WERI-Rb-1 (cell line): ENCODE data around the gene CATSPERB.

Experiments used
- DNase-seq: peaks from one replicate; pipeline ENCODE4 v3.0.0-alpha.2; 2020
- H3K27ac ChIP-seq: fragments of 250-450 bp; sonication (Bioruptor Pico); 2 replicates; pipeline ENCODE4 v1.5.1; 2020; ENCODE audit warnings: mild to moderate bottlenecking, moderate library complexity
- H3K27me3 ChIP-seq: fragments of 250-450 bp; sonication (Bioruptor Pico); 2 replicates; pipeline ENCODE4 v1.5.1; 2021; ENCODE audit warnings: mild to moderate bottlenecking, low read depth, moderate library complexity; ENCODE audit not compliant: insufficient read depth, severe bottlenecking
- H3K36me3 ChIP-seq: fragments of 250-450 bp; sonication (Bioruptor Pico); 2 replicates; pipeline ENCODE4 v1.5.1; 2020; ENCODE audit warnings: mild to moderate bottlenecking, moderate library complexity
- H3K4me3 ChIP-seq: 2 replicates; pipeline ENCODE4 v1.5.1; 2011; ENCODE audit warnings: low read depth, mild to moderate bottlenecking, control low read depth, low read length
- H3K9me3 ChIP-seq: fragments of 250-450 bp; sonication (Bioruptor Pico); 2 replicates; pipeline ENCODE4 v1.5.1; 2021; ENCODE audit warnings: mild to moderate bottlenecking, moderate library complexity; ENCODE audit not compliant: severe bottlenecking
- CTCF ChIP-seq: IDR thresholded peaks from 2 replicates; pipeline ENCODE4 v1.5.1; 2011; ENCODE audit warnings: low read depth, mild to moderate bottlenecking, control low read depth, inconsistent platforms, low read length

The CATSPERB gene

GRCh38 chr14:91755570-91756295, 23.8 kb upstream of the CATSPERB start:
- no peak overlapping the region for H3K27ac ChIP-seq
- no peak for DNase-seq
- no peaks in the 10 kb centered on the region for H3K9me3 ChIP-seq
- no peaks in the 10 kb centered on the region for H3K27me3 ChIP-seq
- H3K36me3 ChIP-seq, result no peaks in the 10 kb centered on the region
- TF ChIP-seq CTCF, result no peak
- no peak overlapping the region for H3K4me3 ChIP-seq

- Histone ChIP-seq H3K27ac (no peak overlapping the region), H3K4me3 (no peak overlapping the region), H3K27me3 (no peaks in the 10 kb centered on the region), H3K9me3 (no peaks in the 10 kb centered on the region), H3K36me3 (no peaks in the 10 kb centered on the region)
- TF ChIP-seq CTCF, result no peak
- no peak for DNase-seq
These were observed 22.9 kb upstream of the CATSPERB start for GRCh38 chr14:91754819-91755218.

GRCh38 chr14:91754185-91754584, 22.3 kb upstream of the CATSPERB start:
- no peak for DNase-seq
- Histone ChIP-seq H3K36me3 (no peaks in the 10 kb centered on the region), H3K9me3 (no peaks in the 10 kb centered on the region), H3K27me3 (no peaks in the 10 kb centered on the region), H3K4me3 (no peak overlapping the region), H3K27ac (no peak overlapping the region)
- no peak for TF ChIP-seq CTCF

GRCh38 chr14:91753501-91754128, 21.7 kb upstream of the CATSPERB start:
- Histone ChIP-seq H3K4me3 (no peak overlapping the region), H3K27ac (no peak overlapping the region), H3K9me3 (no peaks in the 10 kb centered on the region), H3K27me3 (no peaks in the 10 kb centered on the region), H3K36me3 (no peaks in the 10 kb centered on the region)
- TF ChIP-seq CTCF, result no peak
- DNase-seq, result no peak

- no peak overlapping the region for H3K4me3 ChIP-seq
- no peaks in the 10 kb centered on the region for H3K27me3 ChIP-seq
- no peak for TF ChIP-seq CTCF
- no peak overlapping the region for H3K27ac ChIP-seq
- no peak for DNase-seq
- H3K36me3 ChIP-seq, result no peaks in the 10 kb centered on the region
- H3K9me3 ChIP-seq, result no peaks in the 10 kb centered on the region
These were observed 21.1 kb upstream of the CATSPERB start for GRCh38 chr14:91752961-91753360.

- no peak for TF ChIP-seq CTCF
- H3K27me3 ChIP-seq, result no peaks in the 10 kb centered on the region
- no peak for DNase-seq
- no peak overlapping the region for H3K4me3 ChIP-seq
- no peak overlapping the region for H3K27ac ChIP-seq
- H3K36me3 ChIP-seq, result no peaks in the 10 kb centered on the region
- no peaks in the 10 kb centered on the region for H3K9me3 ChIP-seq
These were observed 19.8 kb upstream of the CATSPERB start for GRCh38 chr14:91751719-91752118.
